Karpas-422 (cell line): ENCODE results near the gene HOXD3. TPM values are rescaled to one million over a fixed set of nuclear protein-coding genes. Genes with fewer than 3 reads are reported as not detected.

Experiments used
- DNase-seq: peaks from one replicate; pipeline ENCODE4 v3.0.0-alpha.2; 2015
- H2AFZ ChIP-seq: fragments of 200-600 bp; sonication (generic); 2 replicates; pipeline ENCODE4 v1.6.1; 2014; ENCODE audit warnings: antibody characterized with exemption, low read length, mixed read lengths
- H3K27ac ChIP-seq: fragments of 200-600 bp; sonication (generic); 2 replicates; pipeline ENCODE4 v1.5.1; 2014; ENCODE audit warnings: mild to moderate bottlenecking, low read length, moderate library complexity
- H3K27me3 ChIP-seq: fragments of 200-600 bp; sonication (generic); 2 replicates; pipeline ENCODE4 v1.6.1; 2014; ENCODE audit warnings: low read length, mixed read lengths
- H3K36me3 ChIP-seq: fragments of 200-600 bp; sonication (generic); 2 replicates; pipeline ENCODE4 v1.6.1; 2014; ENCODE audit warnings: low read length, mixed read lengths; ENCODE audit not compliant: insufficient read depth
- H3K4me1 ChIP-seq: fragments of 200-600 bp; sonication (generic); 2 replicates; pipeline ENCODE4 v1.6.1; 2014; ENCODE audit warnings: mild to moderate bottlenecking, low read length, mixed read lengths
- H3K4me2 ChIP-seq: fragments of 200-600 bp; sonication (generic); 2 replicates; pipeline ENCODE4 v1.6.1; 2014; ENCODE audit warnings: low read length, low read depth, mild to moderate bottlenecking; ENCODE audit not compliant: poor library complexity, severe bottlenecking
- H3K4me3 ChIP-seq: fragments of 200-600 bp; sonication (generic); 2 replicates; pipeline ENCODE4 v1.5.1; 2014; ENCODE audit warnings: mild to moderate bottlenecking, antibody characterized with exemption, low read length, mixed read lengths
- H3K79me2 ChIP-seq: fragments of 200-600 bp; sonication (generic); 2 replicates; pipeline ENCODE4 v1.6.1; 2014; ENCODE audit warnings: mild to moderate bottlenecking, low read length, mixed read lengths
- H3K9ac ChIP-seq: fragments of 200-600 bp; sonication (generic); 2 replicates; pipeline ENCODE4 v1.6.0; 2014; ENCODE audit warnings: low read length
- H3K9me2 ChIP-seq: fragments of 200-600 bp; sonication (generic), shearing (Covaris generic); replicated peaks from 2 replicates; pipeline ENCODE4 v1.6.0; 2014; ENCODE audit warnings: mild to moderate bottlenecking, low read length, moderate library complexity; ENCODE audit not compliant: insufficient read depth
- H3K9me3 ChIP-seq: fragments of 300-700, 200-600 bp; sonication (generic); 2 replicates; pipeline ENCODE4 v1.6.1; 2014; ENCODE audit warnings: low read length, mixed read lengths
- H4K20me1 ChIP-seq: fragments of 200-600 bp; sonication (generic); 2 replicates; pipeline ENCODE4 v1.6.1; 2014; ENCODE audit warnings: mild to moderate bottlenecking, antibody characterized with exemption, low read length, low read depth; ENCODE audit not compliant: insufficient read depth
- total RNA-seq: library from RNA; depleted of rRNA; stranded (reverse); fragments of >200 nt; shearing (Covaris generic); gene quantifications from 2 replicates; pipeline ENCODE4 v1.2.3, GENCODE V29; 2014; ENCODE audit warnings: low replicate concordance

The HOXD3 gene
- total RNA-seq, 1 experiment from 2014 or later = not detected

GRCh38 chr2:176124110-176124946 is 32.8 kb upstream of the HOXD3 start:
- H3K4me3 ChIP-seq = no peak overlapping the region
- no peaks in the 10 kb centered on the region for H3K79me2 ChIP-seq
- H3K9me2 ChIP-seq = no peaks in the 10 kb centered on the region
- H3K27me3 ChIP-seq = no peaks in the 10 kb centered on the region
- H3K4me2 ChIP-seq = no peak overlapping the region
- no peak overlapping the region for H3K27ac ChIP-seq
- H3K4me1 ChIP-seq = peaks cover 3% of the 10 kb centered on the region; the same call in 1 of the 2 replicates
- no peak overlapping the region for H2AFZ ChIP-seq
- DNase-seq = no peak
- no peaks in the 10 kb centered on the region for H4K20me1 ChIP-seq
- no peaks in the 10 kb centered on the region for H3K9me3 ChIP-seq
- H3K9ac ChIP-seq = no peak overlapping the region
- no peaks in the 10 kb centered on the region for H3K36me3 ChIP-seq

DNA sequence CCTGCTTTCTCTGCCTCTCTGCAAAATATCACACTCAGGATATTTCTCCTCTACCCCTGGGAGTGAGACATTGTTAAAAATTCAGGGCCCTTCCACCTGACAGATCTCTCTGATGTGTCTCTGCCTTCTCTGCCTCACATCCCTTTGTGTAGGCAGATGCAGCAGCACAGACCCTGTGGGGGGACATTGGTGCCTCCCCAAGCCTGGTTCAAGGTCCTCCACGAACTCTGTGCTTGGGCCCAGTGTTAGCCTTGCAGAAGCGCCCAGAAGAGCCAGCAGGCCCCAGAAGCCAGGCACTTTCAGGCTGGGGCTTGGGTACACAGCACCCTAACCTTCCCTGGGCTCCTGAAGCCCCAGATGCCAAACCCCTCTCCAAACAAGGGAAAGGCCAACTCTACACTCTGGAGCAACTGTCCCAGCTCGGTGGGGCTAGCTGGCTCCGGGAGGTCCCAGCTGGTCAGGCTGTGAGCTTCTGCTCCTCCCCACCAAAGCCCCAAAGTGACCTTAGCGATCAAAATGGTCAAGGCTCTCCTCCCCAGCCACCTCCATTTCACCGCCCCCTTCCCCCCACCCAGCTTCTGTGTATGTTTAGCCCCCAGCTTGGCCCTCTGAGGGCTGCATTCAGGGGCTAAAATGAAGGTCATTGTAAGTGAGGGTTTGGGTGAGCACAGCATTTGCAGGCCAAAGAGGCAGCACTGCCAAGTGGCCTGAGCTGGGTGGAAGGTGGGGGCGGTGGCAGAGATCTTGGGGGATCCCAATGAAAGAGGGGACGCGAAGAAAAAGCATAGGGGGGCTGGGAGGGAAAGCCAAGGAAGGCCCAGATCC is 31.9 kb upstream of the HOXD3 start:
- Histone ChIP-seq H3K9me2 (no peaks in the 10 kb centered on the region), H3K4me2 (no peak overlapping the region), H3K9ac (no peak overlapping the region), H3K79me2 (no peaks in the 10 kb centered on the region), H4K20me1 (no peaks in the 10 kb centered on the region), H3K36me3 (no peaks in the 10 kb centered on the region), H3K4me1 (peaks cover 3% of the 10 kb centered on the region; the same call in 1 of the 2 replicates), H3K27me3 (no peaks in the 10 kb centered on the region), H2AFZ (no peak overlapping the region), H3K4me3 (no peak overlapping the region), H3K27ac (no peak overlapping the region), H3K9me3 (no peaks in the 10 kb centered on the region)
- no peak for DNase-seq

- H3K79me2 ChIP-seq = no peaks in the 10 kb centered on the region
- H4K20me1 ChIP-seq = no peaks in the 10 kb centered on the region
- H3K9me3 ChIP-seq = no peaks in the 10 kb centered on the region
- DNase-seq = no peak
- H3K9me2 ChIP-seq = no peaks in the 10 kb centered on the region
- no peaks in the 10 kb centered on the region for H3K36me3 ChIP-seq
- H3K4me3 ChIP-seq = no peak overlapping the region
- H3K4me2 ChIP-seq = no peak overlapping the region
- H3K4me1 ChIP-seq = peaks cover 3% of the 10 kb centered on the region; the same call in 1 of the 2 replicates
- H3K9ac ChIP-seq = no peak overlapping the region
- H3K27ac ChIP-seq = no peak overlapping the region
- H2AFZ ChIP-seq = no peak overlapping the region
- no peaks in the 10 kb centered on the region for H3K27me3 ChIP-seq
Observed at GRCh38 chr2:176125772-176126054, 31.4 kb upstream of the HOXD3 start.

GRCh38 chr2:176126929-176127773 is 30.0 kb upstream of the HOXD3 start:
- no peaks in the 10 kb centered on the region for H3K36me3 ChIP-seq
- no peaks in the 10 kb centered on the region for H3K27me3 ChIP-seq
- H3K79me2 ChIP-seq = no peaks in the 10 kb centered on the region
- no peak overlapping the region for H3K27ac ChIP-seq
- peak overlapping the region; percentile 22; the same call in 1 of the 2 replicates for H3K9ac ChIP-seq
- H3K9me3 ChIP-seq = no peaks in the 10 kb centered on the region
- no peak overlapping the region for H3K4me3 ChIP-seq
- H3K4me2 ChIP-seq = peak overlapping the region; percentile 56
- no peak overlapping the region for H2AFZ ChIP-seq
- H4K20me1 ChIP-seq = no peaks in the 10 kb centered on the region
- no peaks in the 10 kb centered on the region for H3K9me2 ChIP-seq
- peak; percentile 89 for DNase-seq
- peaks cover 3% of the 10 kb centered on the region; the same call in 1 of the 2 replicates for H3K4me1 ChIP-seq

DNA sequence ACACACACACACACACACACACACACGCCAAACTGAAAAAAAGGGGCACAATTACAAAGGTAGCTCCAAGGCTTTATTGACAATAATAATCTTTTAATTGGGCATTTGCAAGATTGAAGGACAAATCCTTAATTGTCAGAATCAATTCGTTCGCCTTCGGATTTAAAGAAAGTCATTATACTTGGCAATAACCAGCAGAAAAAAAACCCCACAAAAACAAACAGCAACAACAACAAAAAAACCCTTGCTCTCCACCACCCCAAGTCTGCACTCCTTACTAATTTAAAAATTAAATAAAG is 29.4 kb upstream of the HOXD3 start:
- Histone ChIP-seq H3K9me3 (no peaks in the 10 kb centered on the region), H3K9ac (no peak overlapping the region), H3K79me2 (no peaks in the 10 kb centered on the region), H3K4me2 (no peak overlapping the region), H3K27ac (no peak overlapping the region), H3K4me1 (peaks cover 3% of the 10 kb centered on the region; the same call in 1 of the 2 replicates), H3K27me3 (no peaks in the 10 kb centered on the region), H3K9me2 (no peaks in the 10 kb centered on the region), H3K4me3 (no peak overlapping the region), H4K20me1 (no peaks in the 10 kb centered on the region), H2AFZ (no peak overlapping the region), H3K36me3 (no peaks in the 10 kb centered on the region)
- no peak for DNase-seq

GRCh38 chr2:176128172-176128981 is 28.7 kb upstream of the HOXD3 start:
- Histone ChIP-seq H3K4me2 (no peak overlapping the region), H4K20me1 (no peaks in the 10 kb centered on the region), H3K9me2 (no peaks in the 10 kb centered on the region), H3K36me3 (no peaks in the 10 kb centered on the region), H3K9ac (no peak overlapping the region), H3K27me3 (no peaks in the 10 kb centered on the region), H2AFZ (no peak overlapping the region), H3K4me3 (no peak overlapping the region), H3K79me2 (no peaks in the 10 kb centered on the region), H3K4me1 (peaks cover 3% of the 10 kb centered on the region; the same call in 1 of the 2 replicates), H3K27ac (no peak overlapping the region), H3K9me3 (no peaks in the 10 kb centered on the region)
- DNase-seq = no peak

DNA sequence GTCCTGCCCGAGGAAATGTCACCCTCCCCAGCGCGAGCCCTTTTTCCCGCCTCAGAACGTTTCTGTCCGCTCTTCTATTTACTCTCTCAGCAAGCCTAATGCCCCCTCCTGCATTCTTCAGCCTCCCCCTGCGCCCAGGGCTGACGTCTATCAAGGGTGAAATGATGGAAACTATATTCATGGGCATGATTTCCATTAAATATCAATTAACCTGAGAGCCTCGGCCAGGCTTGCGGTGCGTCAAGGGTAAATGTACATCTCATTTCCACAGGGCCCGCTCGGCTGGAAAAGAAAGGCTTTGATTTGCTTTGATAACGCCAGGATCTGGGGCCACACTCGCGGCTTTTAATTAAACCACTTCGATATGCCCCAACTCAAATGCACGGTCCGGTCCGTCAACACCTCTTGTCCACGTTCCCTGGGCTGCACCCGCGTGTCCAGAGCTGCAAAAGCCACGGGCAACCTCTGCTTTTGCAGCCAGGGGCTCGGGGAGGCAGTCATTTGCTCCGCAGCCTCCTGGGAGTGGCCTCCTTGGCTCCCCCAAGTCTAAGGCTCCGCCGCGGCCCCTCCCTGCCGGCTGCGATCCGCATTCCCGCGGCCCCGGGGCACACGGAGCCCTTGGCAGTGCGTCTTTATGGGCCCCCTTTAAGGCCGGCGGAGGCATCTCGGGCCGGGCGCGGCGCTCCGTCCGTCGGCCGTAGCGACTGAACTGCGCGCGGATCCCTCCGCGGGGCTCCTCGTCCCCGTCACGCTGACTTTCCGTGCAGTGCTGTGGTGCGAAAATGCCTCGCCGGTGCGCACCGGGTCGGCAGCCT is 27.9 kb upstream of the HOXD3 start, which contains the start of gene HOXD8:
Gene HOXD8 (plus strand): TSS at position 724 of the 815 bp plus-strand sequence. CDS start 662 bp downstream, outside the sequence.
- Histone ChIP-seq H3K36me3 (no peaks in the 10 kb centered on the region), H3K9me3 (no peaks in the 10 kb centered on the region), H3K9me2 (no peaks in the 10 kb centered on the region), H3K9ac (no peak within 1 kb of the TSS), H3K4me2 (no peak within 1 kb of the TSS), H3K4me1 (peaks cover 10% of the 10 kb centered on the region), H2AFZ (no peak within 1 kb of the TSS), H3K27me3 (no peaks in the 10 kb centered on the region), H3K27ac (no peak within 1 kb of the TSS), H3K4me3 (no peak within 1 kb of the TSS), H4K20me1 (no peaks in the 10 kb centered on the region), H3K79me2 (no peaks in the 10 kb centered on the region)
- DNase-seq = no peak
